ENCODE results near the gene FOXK2.
"Not testable (repeated sequence)": the region's sequence is repeated elsewhere in the genome, so short reads cannot be mapped to it uniquely, and the experiment has no call there.

Gene FOXK2

GRCh38 chr17:82496529-82497434 lies 22.8 kb upstream of the FOXK2 start:
- peak; percentile 96 for DNase-seq

GRCh38 chr17:82497483-82498405 lies 21.8 kb upstream of the FOXK2 start:
- peak; percentile 71 for DNase-seq

- DNase-seq, result no peak
Measured at GRCh38 chr17:82502207-82502606, 17.3 kb upstream of the FOXK2 start.

GRCh38 chr17:82503094-82503727 lies 16.3 kb upstream of the FOXK2 start:
- DNase-seq, result no peak

GRCh38 chr17:82503728-82504308 lies 15.7 kb upstream of the FOXK2 start:
- no peak for DNase-seq

- DNase-seq, result no peak
Measured at GRCh38 chr17:82505296-82505695, 14.2 kb upstream of the FOXK2 start.

GRCh38 chr17:82506402-82506801 lies 13.1 kb upstream of the FOXK2 start:
- not testable (repeated sequence) for DNase-seq

- no peak for DNase-seq
Measured at GRCh38 chr17:82507631-82508175, 11.8 kb upstream of the FOXK2 start.

GRCh38 chr17:82511642-82512041 lies 7.9 kb upstream of the FOXK2 start:
- DNase-seq, result not testable (repeated sequence)

- not testable (repeated sequence) for DNase-seq
Measured at GRCh38 chr17:82513864-82514263, 5.7 kb upstream of the FOXK2 start.

GRCh38 chr17:82517230-82517865 lies 2.2 kb upstream of the FOXK2 start:
- DNase-seq, result no peak

- no peak for DNase-seq
Measured at GRCh38 chr17:82519971-82520903, 705 bp downstream of the FOXK2 start.

GRCh38 chr17:82524540-82524939 lies 5.0 kb downstream of the FOXK2 start:
- no peak for DNase-seq

- no peak for DNase-seq
Measured at GRCh38 chr17:82525712-82526111, 6.2 kb downstream of the FOXK2 start.

- DNase-seq, result no peak
Measured at GRCh38 chr17:82527898-82528297, 8.4 kb downstream of the FOXK2 start.

- DNase-seq, result peak; percentile 83
Measured at GRCh38 chr17:82528484-82529265, 9.1 kb downstream of the FOXK2 start.

- DNase-seq, result no peak
Measured at GRCh38 chr17:82529914-82530300, 10.4 kb downstream of the FOXK2 start.

GRCh38 chr17:82531431-82531881 lies 11.9 kb downstream of the FOXK2 start:
- DNase-seq, result no peak

- DNase-seq, result no peak
Measured at GRCh38 chr17:82534401-82534812, 14.9 kb downstream of the FOXK2 start.
